ENCODE results near the gene ITGAV. TPM values are rescaled to one million over a fixed set of nuclear protein-coding genes. Genes with fewer than 3 reads are reported as not detected.

ITGAV gene
- total RNA-seq, 1 experiment from 2014 or later: 26.9 TPM

GRCh38 chr2:186648130-186648529 is 58.3 kb downstream of the ITGAV start:
- Histone ChIP-seq H3K4ac (ENCODE audit: low read depth, low read length) (no peak overlapping the region), H2BK5ac (ENCODE audit: insufficient read length, low read length) (no peak overlapping the region), H3K4me2 (ENCODE audit: insufficient read depth, insufficient read length, low read length) (no peak overlapping the region), H3K9me3 (ENCODE audit: control insufficient read depth, low read depth, low read length) (no peaks in the 10 kb centered on the region), H2BK15ac (ENCODE audit: low read depth, low read length) (no peak overlapping the region), H3K56ac (ENCODE audit: insufficient read length, low read depth, low read length) (no peak overlapping the region), H3K79me2 (ENCODE audit: insufficient read depth, low read length) (no peaks in the 10 kb centered on the region), H3K27me3 (ENCODE audit: insufficient read depth, low read length) (no peaks in the 10 kb centered on the region), H3T11ph (ENCODE audit: low read length) (no peak overlapping the region), H3K23ac (ENCODE audit: insufficient read length, low read depth, low read length) (no peak overlapping the region), H2BK120ac (ENCODE audit: low read depth, low read length, poor library complexity, severe bottlenecking) (no peak overlapping the region), H3K9ac (ENCODE audit: extremely low read depth, insufficient read length, low read length) (no peak overlapping the region), H3K18ac (ENCODE audit: insufficient read length, low read depth, low read length) (no peak overlapping the region), H4K5ac (ENCODE audit: insufficient read length, low read depth, low read length) (no peak overlapping the region), H2BK12ac (ENCODE audit: insufficient read length, low read depth, low read length) (no peak overlapping the region), H4K91ac (ENCODE audit: insufficient read length, low read depth, low read length) (no peak overlapping the region), H3K27ac (ENCODE audit: insufficient read length, low read depth, low read length) (no peak overlapping the region), H2AK5ac (ENCODE audit: insufficient read length, low read length) (no peak overlapping the region), H4K8ac (replicated peaks; ENCODE audit: insufficient read length, low read depth, low read length) (no peak overlapping the region), H3K23me2 (ENCODE audit: insufficient read length, low read depth, low read length, poor library complexity, severe bottlenecking) (no peaks in the 10 kb centered on the region), H4K20me1 (ENCODE audit: control insufficient read depth, insufficient read depth, insufficient read length) (no peaks in the 10 kb centered on the region), H3K14ac (ENCODE audit: insufficient read depth, low read length) (no peak overlapping the region), H2BK20ac (ENCODE audit: low read depth, low read length, poor library complexity, severe bottlenecking) (no peak overlapping the region), H2AFZ (ENCODE audit: low read length) (no peak overlapping the region), H3K79me1 (ENCODE audit: insufficient read depth, low read depth, low read length, poor library complexity, severe bottlenecking) (no peaks in the 10 kb centered on the region), H3K4me1 (ENCODE audit: insufficient read depth, low read length) (no peaks in the 10 kb centered on the region; the same call in 1 of the 2 replicates)
- H3K9me3 Mint-ChIP-seq: no peaks in the 10 kb centered on the region
- peaks cover 7 to 11% of the 10 kb centered on the region in 2 experiments for H3K4me1 Mint-ChIP-seq
- H3K36me3 Mint-ChIP-seq (ENCODE audit: insufficient read depth in 1 of 3, low read depth in 3 of 3): peaks cover 5 to 13% (median 8%) of the 10 kb centered on the region in 3 experiments; a peak in 6 of 7 replicates
- no peak overlapping the region for H3K27ac Mint-ChIP-seq
- no peaks in the 10 kb centered on the region for H3K27me3 Mint-ChIP-seq (ENCODE audit: low read depth)
- no peak for DNase-seq
- no peak for TF ChIP-seq CTCF (conservative IDR thresholded peaks at IDR 0.05)
- no peak overlapping the region for H3K4me3 Mint-ChIP-seq
- no CpG with 5 or more reads among the region's 2 CpGs for WGBS (ENCODE audit: extremely low coverage, insufficient read length, low lambda C conversion rate)
